Hepatocyte (in vitro differentiated cells): ENCODE data around the gene FN3K. TPM values are rescaled to one million over a fixed set of nuclear protein-coding genes. Genes with fewer than 3 reads are reported as not detected.

ENCODE experiments used
- DNase-seq: peaks from one replicate; pipeline ENCODE4 v3.0.0-alpha.2; 2016; ENCODE audit warnings: low spot score
- H2AFZ ChIP-seq: fragments of 200-600 bp; sonication (generic); 2 replicates; pipeline ENCODE4 v1.6.0; 2016; ENCODE audit warnings: antibody characterized with exemption, mild to moderate bottlenecking
- H3K27ac ChIP-seq: fragments of 200-600 bp; sonication (generic); 2 replicates; pipeline ENCODE4 v1.5.1; 2016; ENCODE audit warnings: mild to moderate bottlenecking
- H3K27me3 ChIP-seq: fragments of 200-600 bp; sonication (generic); 2 replicates; pipeline ENCODE4 v1.6.1; 2016
- H3K36me3 ChIP-seq: fragments of 200-600 bp; sonication (generic); replicated peaks from 2 replicates; pipeline ENCODE4 v1.5.1; 2016; ENCODE audit warnings: low read depth; ENCODE audit not compliant: insufficient read depth
- H3K4me1 ChIP-seq: fragments of 200-600 bp; sonication (generic); 2 replicates; pipeline ENCODE4 v1.5.1; 2016; ENCODE audit warnings: mild to moderate bottlenecking, moderate library complexity; ENCODE audit not compliant: insufficient read depth
- H3K4me2 ChIP-seq: fragments of 200-600 bp; sonication (generic); 2 replicates; pipeline ENCODE4 v1.6.0; 2016
- H3K4me3 ChIP-seq: fragments of 200-600 bp; sonication (generic); 2 replicates; pipeline ENCODE4 v1.5.1; 2016; ENCODE audit warnings: mild to moderate bottlenecking
- H3K79me2 ChIP-seq: fragments of 200-600 bp; sonication (generic); 2 replicates; pipeline ENCODE4 v1.6.0; 2017; ENCODE audit warnings: mild to moderate bottlenecking
- H3K9me2 ChIP-seq: fragments of 200-600 bp; sonication (generic); replicated peaks from 2 replicates; pipeline ENCODE4 v1.6.0; 2017; ENCODE audit warnings: mild to moderate bottlenecking; ENCODE audit not compliant: insufficient read depth
- H3K9me3 ChIP-seq: fragments of 200-600 bp; sonication (generic); 2 replicates; pipeline ENCODE4 v1.5.1; 2016; ENCODE audit warnings: low read depth, mild to moderate bottlenecking
- H4K20me1 ChIP-seq: fragments of 200-600 bp; sonication (generic); 2 replicates; pipeline ENCODE4 v1.6.0; 2016; ENCODE audit warnings: mild to moderate bottlenecking; ENCODE audit not compliant: insufficient read depth, poor library complexity, severe bottlenecking
- EZH2 ChIP-seq: fragments of 200-600 bp; sonication (generic); IDR thresholded peaks from 2 replicates; pipeline ENCODE4 v1.6.1; 2016; ENCODE audit warnings: antibody characterized with exemption, mild to moderate bottlenecking, borderline replicate concordance
- EZH2phosphoT487 ChIP-seq: fragments of 200-600 bp; sonication (generic); IDR thresholded peaks from one replicate; pipeline ENCODE4 v1.6.1; 2018; ENCODE audit warnings: antibody characterized with exemption, mild to moderate bottlenecking, low read depth, moderate library complexity; ENCODE audit not compliant: unreplicated experiment, severe bottlenecking
- WGBS: methylation state at CpG from one replicate; pipeline ENCODE4 v1.1.6; 2016; ENCODE audit warnings: low lambda C conversion rate; ENCODE audit errors: missing lambda C conversion rate; 5-methylcytosine and 5-hydroxymethylcytosine counted together
- polyA plus RNA-seq: library from polyadenylated mRNA; unstranded; fragments of >200 nt; fragmentation: Nextera tagmentation; extraction: Ambion mirVana; gene quantifications from 2 replicates; pipeline ENCODE4 v1.2.1, GENCODE V29; 2016
- total RNA-seq: library from RNA; depleted of rRNA; stranded (reverse); fragments of >200 nt; gene quantifications from 2 replicates; pipeline ENCODE4 v1.2.3, GENCODE V29; 2014
- TF ChIP-seq, protein P1 (sequence below): fragments of 200-600 bp; sonication (generic); IDR thresholded peaks from 2 replicates; pipeline ENCODE4 v1.5.1; 2016; ENCODE audit warnings: antibody characterized with exemption, mild to moderate bottlenecking; ENCODE audit not compliant: poor library complexity

Gene FN3K
- total and polyA plus RNA-seq, 2 experiments from 2014 or later = 13.7 to 17.3 TPM

DNA sequence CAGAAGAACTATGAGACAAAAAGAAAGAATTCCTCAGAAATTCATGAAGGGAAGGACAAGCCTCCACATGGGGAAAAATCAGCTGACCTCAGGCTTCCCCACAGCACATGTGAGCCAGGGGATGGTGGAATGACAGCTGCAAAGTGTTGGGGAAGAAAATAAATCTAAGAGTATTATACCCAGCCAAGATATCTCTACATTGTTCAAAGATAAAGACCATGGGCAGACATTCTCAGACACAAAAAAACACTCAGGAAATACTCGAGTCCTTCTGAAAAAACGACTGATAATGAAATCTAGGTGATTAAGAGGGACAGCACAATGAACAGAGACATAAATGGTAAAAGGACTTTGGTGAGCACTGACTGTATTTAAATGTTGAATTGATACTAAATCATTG is 40.8 kb upstream of the FN3K start:
- Histone ChIP-seq H4K20me1 (no peaks in the 10 kb centered on the region), H3K4me2 (no peak overlapping the region), H3K36me3 (no peaks in the 10 kb centered on the region), H3K4me1 (no peaks in the 10 kb centered on the region), H3K4me3 (no peak overlapping the region), H2AFZ (no peak overlapping the region), H3K9me2 (no peaks in the 10 kb centered on the region), H3K27ac (no peak overlapping the region), H3K9me3 (peaks cover 4% of the 10 kb centered on the region), H3K27me3 (no peaks in the 10 kb centered on the region), H3K79me2 (peaks cover 49% of the 10 kb centered on the region)
- DNase-seq = no peak
- 67% methylated on average over 2 of the region's 2 CpGs for WGBS
- TF ChIP-seq, protein P1, sequence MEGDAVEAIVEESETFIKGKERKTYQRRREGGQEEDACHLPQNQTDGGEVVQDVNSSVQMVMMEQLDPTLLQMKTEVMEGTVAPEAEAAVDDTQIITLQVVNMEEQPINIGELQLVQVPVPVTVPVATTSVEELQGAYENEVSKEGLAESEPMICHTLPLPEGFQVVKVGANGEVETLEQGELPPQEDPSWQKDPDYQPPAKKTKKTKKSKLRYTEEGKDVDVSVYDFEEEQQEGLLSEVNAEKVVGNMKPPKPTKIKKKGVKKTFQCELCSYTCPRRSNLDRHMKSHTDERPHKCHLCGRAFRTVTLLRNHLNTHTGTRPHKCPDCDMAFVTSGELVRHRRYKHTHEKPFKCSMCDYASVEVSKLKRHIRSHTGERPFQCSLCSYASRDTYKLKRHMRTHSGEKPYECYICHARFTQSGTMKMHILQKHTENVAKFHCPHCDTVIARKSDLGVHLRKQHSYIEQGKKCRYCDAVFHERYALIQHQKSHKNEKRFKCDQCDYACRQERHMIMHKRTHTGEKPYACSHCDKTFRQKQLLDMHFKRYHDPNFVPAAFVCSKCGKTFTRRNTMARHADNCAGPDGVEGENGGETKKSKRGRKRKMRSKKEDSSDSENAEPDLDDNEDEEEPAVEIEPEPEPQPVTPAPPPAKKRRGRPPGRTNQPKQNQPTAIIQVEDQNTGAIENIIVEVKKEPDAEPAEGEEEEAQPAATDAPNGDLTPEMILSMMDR = no peak
- TF ChIP-seq EZH2 = no peak

DNA sequence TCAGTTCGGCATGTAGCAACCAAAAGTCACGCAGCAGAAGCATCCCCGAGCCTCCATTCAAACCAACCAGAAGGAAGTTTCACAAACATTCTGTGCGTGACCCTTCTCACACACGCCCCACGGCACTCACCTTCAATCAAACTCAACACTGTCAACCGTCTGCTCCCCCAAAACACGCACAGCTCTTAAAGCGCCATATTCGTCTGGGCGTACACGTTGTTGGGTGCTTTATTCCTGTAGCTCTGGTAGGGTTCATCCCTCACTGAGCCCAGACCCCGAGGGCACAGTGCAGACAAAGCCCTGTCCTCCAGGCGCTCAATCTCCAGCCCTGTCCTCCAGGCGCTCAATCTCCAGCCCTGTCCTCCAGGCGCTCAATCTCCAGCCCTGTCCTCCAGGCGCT is 39.2 kb upstream of the FN3K start:
- peaks cover 4% of the 10 kb centered on the region for H3K9me3 ChIP-seq
- no peak overlapping the region for H3K27ac ChIP-seq
- DNase-seq = no peak
- H3K4me1 ChIP-seq = no peaks in the 10 kb centered on the region
- H3K36me3 ChIP-seq = no peaks in the 10 kb centered on the region
- peaks cover 49% of the 10 kb centered on the region for H3K79me2 ChIP-seq
- no peak for TF ChIP-seq EZH2
- TF ChIP-seq EZH2phosphoT487 = no peak
- TF ChIP-seq, protein P1 = no peak
- H4K20me1 ChIP-seq = no peaks in the 10 kb centered on the region
- H3K27me3 ChIP-seq = no peaks in the 10 kb centered on the region
- H2AFZ ChIP-seq = no peak overlapping the region
- H3K4me3 ChIP-seq = no peak overlapping the region
- no peak overlapping the region for H3K4me2 ChIP-seq
- WGBS = 93% methylated on average over 16 of the region's 17 CpGs
- H3K9me2 ChIP-seq = no peaks in the 10 kb centered on the region

DNA sequence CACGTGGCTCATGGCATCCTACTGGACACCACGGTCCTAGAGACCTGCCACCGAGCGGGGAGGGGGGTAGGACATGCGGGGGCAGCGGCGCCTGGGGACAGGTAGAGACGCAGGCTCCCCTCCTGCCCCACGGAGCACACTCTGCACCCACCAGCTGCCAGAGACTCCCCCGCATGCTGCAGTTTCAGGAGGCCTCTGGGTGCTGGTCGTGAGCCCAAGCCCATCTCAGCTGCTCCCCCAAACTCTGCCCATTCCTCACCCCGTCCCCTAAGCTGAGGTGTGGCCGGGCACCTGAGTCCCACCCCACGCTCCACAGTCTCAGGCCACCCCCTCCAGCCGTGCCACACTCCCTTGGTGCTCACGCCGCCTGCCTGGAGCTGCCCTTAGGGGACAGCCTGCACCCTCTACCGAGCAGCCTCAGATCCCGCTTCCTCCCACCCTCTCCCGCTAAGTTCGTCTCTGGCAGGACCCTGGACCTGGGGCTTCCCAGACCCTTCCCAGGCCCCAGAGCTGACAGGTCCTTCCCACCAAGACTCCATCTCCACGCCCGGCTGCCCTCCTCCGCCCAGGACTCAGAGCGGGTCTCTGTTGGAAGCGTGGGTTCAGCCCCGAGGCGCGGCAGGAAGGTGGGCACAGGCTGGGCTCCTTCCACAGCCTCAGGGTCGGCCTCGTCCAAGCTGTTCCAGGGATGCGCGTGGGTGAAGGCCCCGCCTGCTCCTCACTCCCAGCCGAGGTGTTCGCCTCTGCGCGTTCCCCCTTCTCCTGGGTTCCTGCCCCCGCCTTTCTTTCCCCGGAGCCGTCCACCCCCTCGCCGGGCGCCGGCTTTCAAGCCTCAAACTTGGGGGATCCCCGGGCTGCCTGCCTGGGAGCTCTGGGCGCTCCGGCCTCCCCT is 38.3 kb upstream of the FN3K start:
- H3K4me1 ChIP-seq = no peaks in the 10 kb centered on the region
- 32% methylated on average over 36 of the region's 48 CpGs for WGBS
- H3K36me3 ChIP-seq = no peaks in the 10 kb centered on the region
- no peaks in the 10 kb centered on the region for H3K27me3 ChIP-seq
- H3K79me2 ChIP-seq = peaks cover 49% of the 10 kb centered on the region
- H3K9me3 ChIP-seq = peaks cover 4% of the 10 kb centered on the region
- H3K27ac ChIP-seq = no peak overlapping the region
- peak overlapping the region; percentile 48 for H3K4me3 ChIP-seq
- no peak for TF ChIP-seq EZH2phosphoT487
- no peak overlapping the region for H2AFZ ChIP-seq
- no peaks in the 10 kb centered on the region for H4K20me1 ChIP-seq
- peak overlapping the region; percentile 99 for H3K4me2 ChIP-seq
- H3K9me2 ChIP-seq = no peaks in the 10 kb centered on the region
- peak; percentile 41 for DNase-seq

DNA sequence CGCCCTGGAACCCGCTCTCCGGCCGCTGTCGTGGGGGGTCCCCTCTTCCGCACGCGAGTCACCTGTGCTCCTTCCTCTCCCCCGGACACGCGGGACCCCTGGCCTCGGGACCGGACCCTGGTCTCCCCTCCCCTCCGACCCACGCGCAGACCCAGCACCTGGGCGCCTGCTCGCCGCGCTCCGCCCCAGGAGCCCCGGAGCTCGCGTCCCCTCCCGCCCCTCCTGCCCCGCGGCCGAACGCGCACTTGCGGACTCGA is 37.7 kb upstream of the FN3K start:
- Histone ChIP-seq H3K27ac (no peak overlapping the region), H2AFZ (no peak overlapping the region)

More for the DNA sequence above, 37.7 kb upstream of the FN3K start:
- DNase-seq = no peak
- Histone ChIP-seq H4K20me1 (no peaks in the 10 kb centered on the region), H3K27me3 (no peaks in the 10 kb centered on the region), H3K9me2 (no peaks in the 10 kb centered on the region), H3K4me2 (peak overlapping the region; percentile 99), H3K9me3 (peaks cover 4% of the 10 kb centered on the region), H3K4me3 (peak overlapping the region; percentile 48), H3K4me1 (no peaks in the 10 kb centered on the region), H3K79me2 (peaks cover 45% of the 10 kb centered on the region), H3K36me3 (no peaks in the 10 kb centered on the region)
- WGBS = 10% methylated on average over 13 of the region's 32 CpGs
- TF ChIP-seq EZH2phosphoT487 (no peak), EZH2 (no peak)
- TF ChIP-seq, protein P1 = no peak
